Hepatocyte (in vitro differentiated cells): ENCODE data around the gene BCL7C. TPM values are rescaled to one million over a fixed set of nuclear protein-coding genes. Genes with fewer than 3 reads are reported as not detected.

ENCODE experiments used
- DNase-seq: peaks from one replicate; pipeline ENCODE4 v3.0.0-alpha.2; 2016; ENCODE audit warnings: low spot score
- H2AFZ ChIP-seq: fragments of 200-600 bp; sonication (generic); 2 replicates; pipeline ENCODE4 v1.6.0; 2016; ENCODE audit warnings: antibody characterized with exemption, mild to moderate bottlenecking
- H3K27ac ChIP-seq: fragments of 200-600 bp; sonication (generic); 2 replicates; pipeline ENCODE4 v1.5.1; 2016; ENCODE audit warnings: mild to moderate bottlenecking
- H3K27me3 ChIP-seq: fragments of 200-600 bp; sonication (generic); 2 replicates; pipeline ENCODE4 v1.6.1; 2016
- H3K36me3 ChIP-seq: fragments of 200-600 bp; sonication (generic); replicated peaks from 2 replicates; pipeline ENCODE4 v1.5.1; 2016; ENCODE audit warnings: low read depth; ENCODE audit not compliant: insufficient read depth
- H3K4me1 ChIP-seq: fragments of 200-600 bp; sonication (generic); 2 replicates; pipeline ENCODE4 v1.5.1; 2016; ENCODE audit warnings: mild to moderate bottlenecking, moderate library complexity; ENCODE audit not compliant: insufficient read depth
- H3K4me2 ChIP-seq: fragments of 200-600 bp; sonication (generic); 2 replicates; pipeline ENCODE4 v1.6.0; 2016
- H3K4me3 ChIP-seq: fragments of 200-600 bp; sonication (generic); 2 replicates; pipeline ENCODE4 v1.5.1; 2016; ENCODE audit warnings: mild to moderate bottlenecking
- H3K79me2 ChIP-seq: fragments of 200-600 bp; sonication (generic); 2 replicates; pipeline ENCODE4 v1.6.0; 2017; ENCODE audit warnings: mild to moderate bottlenecking
- H3K9me2 ChIP-seq: fragments of 200-600 bp; sonication (generic); replicated peaks from 2 replicates; pipeline ENCODE4 v1.6.0; 2017; ENCODE audit warnings: mild to moderate bottlenecking; ENCODE audit not compliant: insufficient read depth
- H3K9me3 ChIP-seq: fragments of 200-600 bp; sonication (generic); 2 replicates; pipeline ENCODE4 v1.5.1; 2016; ENCODE audit warnings: low read depth, mild to moderate bottlenecking
- H4K20me1 ChIP-seq: fragments of 200-600 bp; sonication (generic); 2 replicates; pipeline ENCODE4 v1.6.0; 2016; ENCODE audit warnings: mild to moderate bottlenecking; ENCODE audit not compliant: insufficient read depth, poor library complexity, severe bottlenecking
- EZH2 ChIP-seq: fragments of 200-600 bp; sonication (generic); IDR thresholded peaks from 2 replicates; pipeline ENCODE4 v1.6.1; 2016; ENCODE audit warnings: antibody characterized with exemption, mild to moderate bottlenecking, borderline replicate concordance
- EZH2phosphoT487 ChIP-seq: fragments of 200-600 bp; sonication (generic); IDR thresholded peaks from one replicate; pipeline ENCODE4 v1.6.1; 2018; ENCODE audit warnings: antibody characterized with exemption, mild to moderate bottlenecking, low read depth, moderate library complexity; ENCODE audit not compliant: unreplicated experiment, severe bottlenecking
- WGBS: methylation state at CpG from one replicate; pipeline ENCODE4 v1.1.6; 2016; ENCODE audit warnings: low lambda C conversion rate; ENCODE audit errors: missing lambda C conversion rate; 5-methylcytosine and 5-hydroxymethylcytosine counted together
- polyA plus RNA-seq: library from polyadenylated mRNA; unstranded; fragments of >200 nt; fragmentation: Nextera tagmentation; extraction: Ambion mirVana; gene quantifications from 2 replicates; pipeline ENCODE4 v1.2.1, GENCODE V29; 2016
- total RNA-seq: library from RNA; depleted of rRNA; stranded (reverse); fragments of >200 nt; gene quantifications from 2 replicates; pipeline ENCODE4 v1.2.3, GENCODE V29; 2014
- TF ChIP-seq, protein P1 (sequence below): fragments of 200-600 bp; sonication (generic); IDR thresholded peaks from 2 replicates; pipeline ENCODE4 v1.5.1; 2016; ENCODE audit warnings: antibody characterized with exemption, mild to moderate bottlenecking; ENCODE audit not compliant: poor library complexity

The BCL7C gene
- total and polyA plus RNA-seq, 2 experiments from 2014 or later: 25.7 to 54.1 TPM

DNA sequence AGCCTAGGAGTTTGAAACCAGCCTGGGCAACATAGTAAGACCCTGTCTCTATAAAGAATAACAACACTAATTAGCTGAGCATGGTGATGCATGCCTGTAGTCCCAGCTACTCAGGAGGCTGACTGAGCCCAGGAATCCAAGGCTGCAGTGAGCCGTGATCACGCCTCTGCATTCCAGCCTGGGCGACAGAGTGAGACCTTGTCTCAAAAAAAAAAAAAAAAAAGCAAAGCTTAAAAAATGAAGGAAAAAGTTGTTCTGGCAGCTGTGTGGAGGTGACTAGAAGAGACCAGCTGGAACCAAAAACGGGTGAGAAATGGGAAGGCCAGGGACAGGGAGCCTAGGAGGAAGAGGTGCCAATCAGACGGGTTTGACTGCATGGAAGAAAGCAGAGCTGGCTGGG is 4.2 kb downstream of the BCL7C start:
- Histone ChIP-seq H4K20me1 (no peaks in the 10 kb centered on the region), H3K79me2 (peaks cover 23% of the 10 kb centered on the region), H3K9me2 (no peaks in the 10 kb centered on the region), H3K9me3 (no peaks in the 10 kb centered on the region), H3K4me2 (no peak overlapping the region), H3K36me3 (no peaks in the 10 kb centered on the region), H3K27ac (no peak overlapping the region), H3K27me3 (no peaks in the 10 kb centered on the region), H3K4me3 (no peak overlapping the region), H3K4me1 (peaks cover 9% of the 10 kb centered on the region), H2AFZ (no peak overlapping the region)
- TF ChIP-seq EZH2 (no peak), EZH2phosphoT487 (no peak)
- no peak for DNase-seq
- 86% methylated on average over 5 of the region's 5 CpGs for WGBS

DNA sequence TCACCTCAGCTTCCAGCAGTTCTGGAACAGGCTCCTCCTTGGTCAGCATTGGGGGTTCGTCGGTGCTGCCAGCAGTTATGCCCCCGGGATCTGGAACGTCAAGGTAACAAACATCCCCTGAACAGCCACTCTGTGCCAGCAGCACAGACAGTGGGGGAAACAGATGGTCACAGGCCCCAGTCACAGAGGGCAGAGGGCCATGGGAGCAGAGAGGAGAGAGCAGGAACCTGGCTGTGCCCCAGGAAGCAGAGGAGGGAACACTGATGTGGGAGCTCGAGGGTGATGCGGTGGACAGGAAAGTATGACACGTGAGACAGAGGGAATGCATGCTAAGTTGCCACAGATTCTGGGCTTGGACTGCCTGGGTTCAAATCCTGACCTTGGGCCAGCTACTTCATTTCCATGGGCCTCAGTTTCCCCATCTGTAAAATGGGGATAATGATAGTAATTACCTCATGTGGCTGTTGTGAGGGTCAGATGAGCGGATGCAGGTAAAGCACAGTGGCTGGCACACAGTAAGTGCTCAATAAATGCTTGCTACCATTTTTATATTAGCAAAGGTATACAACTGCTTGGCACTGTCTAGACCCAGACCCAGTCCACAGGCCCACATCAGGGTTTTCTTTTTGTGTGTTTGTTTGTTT is 4.9 kb downstream of the BCL7C start:
- TF ChIP-seq EZH2phosphoT487 (no peak), EZH2 (no peak)
- TF ChIP-seq, protein P1, sequence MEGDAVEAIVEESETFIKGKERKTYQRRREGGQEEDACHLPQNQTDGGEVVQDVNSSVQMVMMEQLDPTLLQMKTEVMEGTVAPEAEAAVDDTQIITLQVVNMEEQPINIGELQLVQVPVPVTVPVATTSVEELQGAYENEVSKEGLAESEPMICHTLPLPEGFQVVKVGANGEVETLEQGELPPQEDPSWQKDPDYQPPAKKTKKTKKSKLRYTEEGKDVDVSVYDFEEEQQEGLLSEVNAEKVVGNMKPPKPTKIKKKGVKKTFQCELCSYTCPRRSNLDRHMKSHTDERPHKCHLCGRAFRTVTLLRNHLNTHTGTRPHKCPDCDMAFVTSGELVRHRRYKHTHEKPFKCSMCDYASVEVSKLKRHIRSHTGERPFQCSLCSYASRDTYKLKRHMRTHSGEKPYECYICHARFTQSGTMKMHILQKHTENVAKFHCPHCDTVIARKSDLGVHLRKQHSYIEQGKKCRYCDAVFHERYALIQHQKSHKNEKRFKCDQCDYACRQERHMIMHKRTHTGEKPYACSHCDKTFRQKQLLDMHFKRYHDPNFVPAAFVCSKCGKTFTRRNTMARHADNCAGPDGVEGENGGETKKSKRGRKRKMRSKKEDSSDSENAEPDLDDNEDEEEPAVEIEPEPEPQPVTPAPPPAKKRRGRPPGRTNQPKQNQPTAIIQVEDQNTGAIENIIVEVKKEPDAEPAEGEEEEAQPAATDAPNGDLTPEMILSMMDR: no peak
- no peak for DNase-seq
- Histone ChIP-seq H3K4me3 (no peak overlapping the region), H3K27me3 (no peaks in the 10 kb centered on the region), H2AFZ (no peak overlapping the region), H3K4me2 (no peak overlapping the region), H3K27ac (no peak overlapping the region), H3K36me3 (no peaks in the 10 kb centered on the region), H3K9me2 (no peaks in the 10 kb centered on the region), H3K9me3 (no peaks in the 10 kb centered on the region), H3K79me2 (peaks cover 23% of the 10 kb centered on the region), H3K4me1 (peaks cover 3% of the 10 kb centered on the region), H4K20me1 (no peaks in the 10 kb centered on the region)
- WGBS: 95% methylated on average over 8 of the region's 8 CpGs

DNA sequence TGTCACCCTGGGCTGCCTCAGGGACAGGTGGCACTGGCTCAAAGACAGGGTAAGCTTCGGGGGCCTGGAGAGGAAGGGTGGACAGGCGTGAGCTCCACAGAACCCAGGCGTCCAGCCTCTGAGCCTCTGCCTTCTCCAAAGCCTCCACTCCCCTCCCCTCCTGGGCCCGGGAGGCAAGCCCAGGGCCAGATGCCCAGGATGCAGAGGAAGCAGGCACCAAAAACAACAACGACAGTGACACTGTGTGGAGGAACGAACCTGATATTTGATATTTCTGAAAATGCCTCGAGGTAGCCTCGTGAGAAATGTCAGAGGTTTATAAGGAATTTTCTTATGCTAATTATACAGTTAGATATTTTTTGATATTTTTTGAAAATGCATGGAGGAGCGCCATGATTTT is 6.0 kb downstream of the BCL7C start:
- Histone ChIP-seq H3K79me2 (peaks cover 16% of the 10 kb centered on the region), H2AFZ (no peak overlapping the region), H3K36me3 (no peaks in the 10 kb centered on the region), H3K9me3 (no peaks in the 10 kb centered on the region), H3K27me3 (no peaks in the 10 kb centered on the region), H3K27ac (no peak overlapping the region), H3K9me2 (no peaks in the 10 kb centered on the region), H3K4me2 (no peak overlapping the region), H4K20me1 (no peaks in the 10 kb centered on the region), H3K4me3 (no peak overlapping the region), H3K4me1 (peaks cover under 1% of the 10 kb centered on the region)
- WGBS: 96% methylated on average over 9 of the region's 9 CpGs
- DNase-seq: no peak
- no peak for TF ChIP-seq EZH2
- TF ChIP-seq, protein P1: no peak
- no peak for TF ChIP-seq EZH2phosphoT487

DNA sequence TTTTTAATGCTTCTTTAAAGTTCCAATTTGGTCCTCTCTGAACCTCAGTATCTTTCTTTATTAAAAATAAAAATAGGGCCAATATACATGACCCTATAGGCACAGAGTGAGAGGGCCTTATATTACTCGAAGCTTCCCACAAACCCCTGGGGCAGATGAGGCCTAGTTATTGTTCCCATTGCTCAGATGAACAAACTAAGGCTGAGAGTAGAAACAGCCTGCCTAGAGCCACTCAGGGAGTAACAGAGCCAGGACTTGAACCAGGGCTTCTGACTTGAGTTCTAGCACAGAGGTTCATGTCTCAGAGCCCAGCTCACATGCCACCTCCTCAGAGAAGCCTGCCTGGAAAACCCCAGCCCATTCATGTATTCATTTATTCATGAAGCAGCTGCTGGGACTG is 7.7 kb downstream of the BCL7C start:
- no peak for TF ChIP-seq EZH2
- no peak for TF ChIP-seq EZH2phosphoT487
- TF ChIP-seq, protein P1: no peak
- no peak for DNase-seq
- no peaks in the 10 kb centered on the region for H4K20me1 ChIP-seq
- no peak overlapping the region for H2AFZ ChIP-seq
- H3K4me1 ChIP-seq: no peaks in the 10 kb centered on the region
- no peaks in the 10 kb centered on the region for H3K9me3 ChIP-seq
- no peak overlapping the region for H3K4me2 ChIP-seq
- H3K79me2 ChIP-seq: no peaks in the 10 kb centered on the region
- H3K27me3 ChIP-seq: no peaks in the 10 kb centered on the region
- H3K9me2 ChIP-seq: no peaks in the 10 kb centered on the region
- H3K4me3 ChIP-seq: no peak overlapping the region
- 94% methylated on average over 1 of the region's 1 CpG for WGBS
- H3K27ac ChIP-seq: no peak overlapping the region
- no peaks in the 10 kb centered on the region for H3K36me3 ChIP-seq
